OCI-LY7 (cell line): ENCODE measurements around the gene SLC41A3. TPM values are rescaled to one million over a fixed set of nuclear protein-coding genes. Genes with fewer than 3 reads are reported as not detected.

ENCODE experiments used
- BruUV-seq: library from RNA; stranded (reverse); fragments of 400-500 nt; replicated peaks from 2 replicates; lab custom pipeline; 2021; lab: Mats Ljungman, UMichigan
- CTCF ChIA-PET: fragments of 300-600 bp; sonication (Branson Sonifier 250); formaldehyde crosslinking; loops from one replicate; lab custom pipeline; 2022; ENCODE audit warnings: antibody characterized with exemption; ENCODE audit not compliant: unreplicated experiment; lab: Charles Lee
- POLR2A ChIA-PET: fragments of 300-600 bp; sonication (Branson Sonifier 250); formaldehyde crosslinking; loops from one replicate; lab custom pipeline; 2022; ENCODE audit warnings: antibody characterized with exemption; lab: Charles Lee
- DNase-seq: peaks from one replicate; pipeline ENCODE4 v3.0.0-alpha.2; 2015; ENCODE audit warnings: low spot score
- H2AFZ ChIP-seq: fragments of 200-600 bp; sonication (generic), shearing (Covaris generic); 2 replicates; pipeline ENCODE4 v1.6.1; 2014; ENCODE audit warnings: mild to moderate bottlenecking, antibody characterized with exemption, low read length, moderate library complexity
- H3K27ac ChIP-seq: fragments of 200-600 bp; sonication (generic); 2 replicates; pipeline ENCODE4 v1.5.1; 2014; ENCODE audit warnings: mixed run types, low read depth, mild to moderate bottlenecking, moderate library complexity, low read length, inconsistent platforms; ENCODE audit not compliant: poor library complexity, severe bottlenecking
- H3K36me3 ChIP-seq: fragments of 200-600 bp; sonication (generic); 2 replicates; pipeline ENCODE4 v1.6.1; 2014; ENCODE audit warnings: mild to moderate bottlenecking, antibody characterized with exemption, low read length, moderate library complexity, mixed read lengths; ENCODE audit not compliant: insufficient read depth
- H3K4me1 ChIP-seq: fragments of 200-600 bp; sonication (generic); 2 replicates; pipeline ENCODE4 v1.5.1; 2014; ENCODE audit warnings: mild to moderate bottlenecking, low read length; ENCODE audit not compliant: insufficient read depth, poor library complexity, severe bottlenecking
- H3K4me2 ChIP-seq: fragments of 200-600 bp; sonication (generic); 2 replicates; pipeline ENCODE4 v1.6.1; 2014; ENCODE audit warnings: mild to moderate bottlenecking, low read length
- H3K4me3 ChIP-seq: fragments of 200-600 bp; sonication (generic); 2 replicates; pipeline ENCODE4 v1.5.1; 2014; ENCODE audit warnings: mild to moderate bottlenecking, low read depth, low read length; ENCODE audit not compliant: poor library complexity, severe bottlenecking
- H3K79me2 ChIP-seq: fragments of 200-600 bp; sonication (generic); 2 replicates; pipeline ENCODE4 v1.6.1; 2016; ENCODE audit warnings: low read depth, mild to moderate bottlenecking, low read length, moderate library complexity, mixed read lengths; ENCODE audit not compliant: insufficient read depth
- H3K9me2 ChIP-seq: fragments of 200-600 bp; sonication (generic); 2 replicates; pipeline ENCODE4 v1.6.1; 2016; ENCODE audit warnings: mild to moderate bottlenecking, low read length, mixed read lengths; ENCODE audit not compliant: insufficient read depth
- H3K9me3 ChIP-seq: fragments of 200-600 bp; sonication (generic); 2 replicates; pipeline ENCODE4 v1.6.1; 2014; ENCODE audit warnings: mild to moderate bottlenecking, mixed run types, low read length, mixed read lengths
- H4K20me1 ChIP-seq: fragments of 200-600 bp; sonication (generic); 2 replicates; pipeline ENCODE4 v1.6.1; 2014; ENCODE audit warnings: mild to moderate bottlenecking, antibody characterized with exemption, low read length, moderate library complexity, mixed read lengths; ENCODE audit not compliant: insufficient read depth
- CTCF ChIP-seq: fragments of 200-600 bp; sonication (generic); conservative IDR thresholded peaks from 2 replicates; pipeline ENCODE4 v1.5.1; 2014; ENCODE audit warnings: mild to moderate bottlenecking, antibody characterized with exemption, low read length, moderate library complexity, mixed read lengths
- EZH2phosphoT487 ChIP-seq: fragments of 200-600 bp; sonication (generic); IDR thresholded peaks from 2 replicates; pipeline ENCODE4 v1.6.1; 2018; ENCODE audit warnings: low read depth, borderline replicate concordance, mild to moderate bottlenecking, mixed run types, antibody characterized with exemption, low read length, moderate library complexity, mixed read lengths
- intact Hi-C: fragments of 100-400 bp; cut with micrococcal nuclease; formaldehyde crosslinking; loops from one replicate; pipeline ENCODE4 v1.10.0; 2022; ENCODE audit not compliant: unreplicated experiment
- total RNA-seq, 2 experiments: library from RNA; depleted of rRNA in 1 of 2; stranded (reverse); fragments of >200 nt in 1 of 2; shearing (Covaris generic) in 1 of 2; gene quantifications; 2 replicates each; pipeline ENCODE4 v1.2.3, GENCODE V29; 2014 to 2022

SLC41A3 gene
- total RNA-seq, 2 experiments from 2014 or later: 31.9 to 35.9 TPM

GRCh38 chr3:126031981-126032471 lies 51.9 kb downstream of the SLC41A3 start:
- intact Hi-C loops: no loop called here
- no peaks in the 10 kb centered on the region for H4K20me1 ChIP-seq
- ChIA-PET POLR2A (no interaction called here), CTCF (no interaction called here)
- no TSS peak for BruUV-seq
- H3K79me2 ChIP-seq: no peaks in the 10 kb centered on the region
- TF ChIP-seq CTCF (no peak), EZH2phosphoT487 (no peak)
- H3K36me3 ChIP-seq: peaks cover 4% of the 10 kb centered on the region
- no peak for DNase-seq
- peaks cover 22% of the 10 kb centered on the region for H3K9me3 ChIP-seq
- no peak overlapping the region for H3K27ac ChIP-seq
- no peak overlapping the region for H3K4me2 ChIP-seq
- H3K4me3 ChIP-seq: no peak overlapping the region
- H3K9me2 ChIP-seq: no peaks in the 10 kb centered on the region
- H3K4me1 ChIP-seq: no peaks in the 10 kb centered on the region
- no peak overlapping the region for H2AFZ ChIP-seq

- Histone ChIP-seq H3K4me3 (no peak overlapping the region), H3K9me3 (peaks cover 22% of the 10 kb centered on the region), H3K9me2 (no peaks in the 10 kb centered on the region), H2AFZ (no peak overlapping the region), H4K20me1 (no peaks in the 10 kb centered on the region), H3K4me1 (no peaks in the 10 kb centered on the region), H3K79me2 (no peaks in the 10 kb centered on the region), H3K36me3 (peaks cover 4% of the 10 kb centered on the region), H3K27ac (no peak overlapping the region), H3K4me2 (no peak overlapping the region)
- CTCF ChIA-PET: no interaction called here
- no TSS peak for BruUV-seq
- DNase-seq: no peak
- POLR2A ChIA-PET: interaction anchor here (0.6 kb wide), 1 partner anchor 1523 kb away, joined by 4 read pairs; no protein-coding TSS in a partner anchor
- TF ChIP-seq CTCF: no peak
- TF ChIP-seq EZH2phosphoT487: no peak
- intact Hi-C loops: no loop called here
Observed at GRCh38 chr3:126030455-126030854, 53.5 kb downstream of the SLC41A3 start.

GRCh38 chr3:126029241-126029640 lies 54.7 kb downstream of the SLC41A3 start:
- intact Hi-C loops: no loop called here
- H3K79me2 ChIP-seq: no peaks in the 10 kb centered on the region
- H3K4me2 ChIP-seq: no peak overlapping the region
- peaks cover 4% of the 10 kb centered on the region for H3K36me3 ChIP-seq
- no peaks in the 10 kb centered on the region for H3K9me2 ChIP-seq
- no peaks in the 10 kb centered on the region for H4K20me1 ChIP-seq
- no peaks in the 10 kb centered on the region for H3K4me1 ChIP-seq
- H3K4me3 ChIP-seq: no peak overlapping the region
- no TSS peak for BruUV-seq
- TF ChIP-seq CTCF: no peak
- TF ChIP-seq EZH2phosphoT487: no peak
- DNase-seq: no peak
- CTCF ChIA-PET: no interaction called here
- POLR2A ChIA-PET: interaction anchor here (0.6 kb wide), 1 partner anchor 167 kb away, joined by 3 read pairs; no protein-coding TSS in a partner anchor
- H3K27ac ChIP-seq: no peak overlapping the region
- H3K9me3 ChIP-seq: peaks cover 22% of the 10 kb centered on the region
- H2AFZ ChIP-seq: no peak overlapping the region
